ENCODE measurements around the gene SHANK1. TPM values are rescaled to one million over a fixed set of nuclear protein-coding genes. Genes with fewer than 3 reads are reported as not detected.

SHANK1 gene
- total RNA-seq, 4 donors from 2014 or later = 0.11 to 0.42 (median 0.39) TPM; not detected in 1

GRCh38 chr19:50648659-50649058 lies 70.9 kb downstream of the SHANK1 start:
- no peak for TF ChIP-seq POLR2AphosphoS5 (IDR thresholded peaks at IDR 0.05)
- no peak for TF ChIP-seq EP300 (IDR thresholded peaks at IDR 0.05)
- TF ChIP-seq POLR2A (IDR thresholded peaks at IDR 0.05; ENCODE audit: low read depth) = no peak
- no peak for TF ChIP-seq CTCF (IDR thresholded peaks at IDR 0.05)
- DNase-seq (ENCODE audit: extremely low spot score) = no peak
- Histone ChIP-seq H3K27ac (replicated peaks in 1 of 4) (no peak overlapping the region), H3K9me3 (peaks cover 0 to 5% (median 0%) of the 10 kb centered on the region in 4 donors), H3K36me3 (no peaks in the 10 kb centered on the region), H3K4me3 (no peak overlapping the region), H3K4me1 (no peaks in the 10 kb centered on the region), H3K27me3 (peaks cover 0 to 91% (median 0%) of the 10 kb centered on the region in 4 donors)
- 50% methylated on average over 5 of the region's 5 CpGs for WGBS
- intact Hi-C loops (cut with DNase I) = no loop called here

GRCh38 chr19:50647879-50648615 lies 71.6 kb downstream of the SHANK1 start:
- TF ChIP-seq POLR2A (IDR thresholded peaks at IDR 0.05; ENCODE audit: low read depth) (no peak), POLR2AphosphoS5 (IDR thresholded peaks at IDR 0.05) (no peak), EP300 (IDR thresholded peaks at IDR 0.05) (no peak), CTCF (IDR thresholded peaks at IDR 0.05) (no peak)

GRCh38 chr19:50646074-50646807 lies 73.4 kb downstream of the SHANK1 start:
- intact Hi-C loops (cut with DNase I) = no loop called here
- Histone ChIP-seq H3K27me3 (peaks cover 0 to 96% (median 0%) of the 10 kb centered on the region in 4 donors), H3K4me1 (no peaks in the 10 kb centered on the region), H3K4me3 (no peak overlapping the region), H3K27ac (replicated peaks in 1 of 4) (no peak overlapping the region), H3K9me3 (peaks cover 0 to 5% (median 0%) of the 10 kb centered on the region in 4 donors), H3K36me3 (no peaks in the 10 kb centered on the region)
- no peak for DNase-seq (ENCODE audit: extremely low spot score)
- TF ChIP-seq POLR2A (IDR thresholded peaks at IDR 0.05; ENCODE audit: low read depth) = no peak
- no peak for TF ChIP-seq CTCF (IDR thresholded peaks at IDR 0.05)
- TF ChIP-seq POLR2AphosphoS5 (IDR thresholded peaks at IDR 0.05) = no peak
- no peak for TF ChIP-seq EP300 (IDR thresholded peaks at IDR 0.05)
- 52% methylated on average over 6 of the region's 6 CpGs for WGBS

More at GRCh38 chr19:50647879-50648615, 71.6 kb downstream of the SHANK1 start:
- H3K36me3 ChIP-seq = no peaks in the 10 kb centered on the region
- intact Hi-C loops (cut with DNase I) = no loop called here
- 60% methylated on average over 10 of the region's 10 CpGs for WGBS
- H3K4me3 ChIP-seq = no peak overlapping the region
- no peaks in the 10 kb centered on the region for H3K4me1 ChIP-seq
- peaks cover 0 to 91% (median 0%) of the 10 kb centered on the region in 4 donors for H3K27me3 ChIP-seq
- peaks cover 0 to 5% (median 0%) of the 10 kb centered on the region in 4 donors for H3K9me3 ChIP-seq
- DNase-seq (ENCODE audit: extremely low spot score) = no peak
- no peak overlapping the region for H3K27ac ChIP-seq (replicated peaks in 1 of 4)

- WGBS = 80% methylated on average over 6 of the region's 6 CpGs
- peaks cover 0 to under 1% (median under 1%) of the 10 kb centered on the region in 4 donors for H3K4me1 ChIP-seq
- H3K4me3 ChIP-seq = no peak overlapping the region
- TF ChIP-seq POLR2AphosphoS5 (IDR thresholded peaks at IDR 0.05) = no peak
- TF ChIP-seq POLR2A (IDR thresholded peaks at IDR 0.05; ENCODE audit: low read depth) = no peak
- TF ChIP-seq CTCF (IDR thresholded peaks at IDR 0.05) = no peak
- no peak for TF ChIP-seq EP300 (IDR thresholded peaks at IDR 0.05)
- no peak overlapping the region for H3K27ac ChIP-seq (replicated peaks in 1 of 4)
- intact Hi-C loops (cut with DNase I) = no loop called here
- H3K36me3 ChIP-seq = no peaks in the 10 kb centered on the region
- peaks cover 0 to 5% (median 0%) of the 10 kb centered on the region in 4 donors for H3K9me3 ChIP-seq
- H3K27me3 ChIP-seq = peaks cover 0 to 93% (median 0%) of the 10 kb centered on the region in 4 donors
- DNase-seq (ENCODE audit: extremely low spot score) = no peak
Observed at GRCh38 chr19:50645107-50645506, 74.5 kb downstream of the SHANK1 start.

All from esophagus muscularis mucosa (tissue), 4 donors.